HT-29 (cell line): Measurements from ENCODE around the gene DCAF8. TPM values are rescaled to one million over a fixed set of nuclear protein-coding genes. Genes with fewer than 3 reads are reported as not detected.

Experiments
- DNase-seq: peaks from one replicate; pipeline ENCODE4 v3.0.0-alpha.2; 2015; ENCODE audit warnings: low spot score
- total RNA-seq: library from RNA; depleted of rRNA; stranded (reverse); fragments of >200 nt; shearing (Covaris generic); gene quantifications from 2 replicates; pipeline ENCODE4 v1.2.3, GENCODE V29; 2014; rRNA removed

Gene DCAF8
- total RNA-seq, 1 experiment from 2014 or later = 54.1 TPM

GRCh38 chr1:160171354-160171753 is 91.0 kb downstream of the DCAF8 start:
- DNase-seq = no peak

GRCh38 chr1:160169553-160170399 is 92.6 kb downstream of the DCAF8 start:
- DNase-seq = no peak

GRCh38 chr1:160168609-160169369 is 93.6 kb downstream of the DCAF8 start:
- DNase-seq = no peak

- no peak for DNase-seq
Measured at GRCh38 chr1:160168016-160168415, 94.3 kb downstream of the DCAF8 start.

- no peak for DNase-seq
Measured at GRCh38 chr1:160167580-160167979, 94.8 kb downstream of the DCAF8 start.

GRCh38 chr1:160167056-160167455 is 95.3 kb downstream of the DCAF8 start:
- no peak for DNase-seq

GRCh38 chr1:160166166-160166868 is 96.0 kb downstream of the DCAF8 start:
- no peak for DNase-seq

Other genes with a start within 250 kb of the DCAF8 start
- 3.6 and 4.0 TPM in 2 replicates for gene PIGM, start 230.6 kb downstream of the DCAF8 start, total RNA-seq
- not detected in 2 replicates for gene KCNJ10, start 192.4 kb downstream of the DCAF8 start, total RNA-seq
- gene KCNJ9, start 181.0 kb downstream of the DCAF8 start, total RNA-seq = not detected in 2 replicates
- gene IGSF8, start 163.9 kb downstream of the DCAF8 start, total RNA-seq = 21.9 and 24.7 TPM in 2 replicates
- not detected in 2 replicates for gene ATP1A2, start 146.8 kb downstream of the DCAF8 start, total RNA-seq
- not detected in 2 replicates for gene ATP1A4, start 110.9 kb downstream of the DCAF8 start, total RNA-seq
- gene CASQ1, start 72.0 kb downstream of the DCAF8 start, total RNA-seq = not detected in 2 replicates
- 31.6 and 38.7 TPM in 2 replicates for gene PEA15, start 57.2 kb downstream of the DCAF8 start, total RNA-seq
- 19.5 and 28.1 TPM in 2 replicates for gene PEX19, start 22.6 kb upstream of the DCAF8 start, total RNA-seq
- 73.9 and 74.3 TPM in 2 replicates for gene COPA, start 80.7 kb upstream of the DCAF8 start, total RNA-seq
- gene NCSTN, start 80.8 kb upstream of the DCAF8 start, total RNA-seq = 26.0 and 30.9 TPM in 2 replicates
- not detected in 2 replicates for gene NHLH1, start 104.5 kb upstream of the DCAF8 start, total RNA-seq
- gene VANGL2, start 138.0 kb upstream of the DCAF8 start, total RNA-seq = 1.5 and 1.6 TPM in 2 replicates